K562 (cell line): ENCODE results near the gene GLG1. TPM values are rescaled to one million over a fixed set of nuclear protein-coding genes. Genes with fewer than 3 reads are reported as not detected.

Experiments used
- ATAC-seq: fragments of 200-7000 bp; cut with Tn5 transposase; 3 replicates; pipeline ENCODE4 v1.9.1; 2020; ENCODE audit warnings: moderate library complexity
- BruUV-seq: library from RNA; stranded (reverse); fragments of 400-500 nt; replicated peaks from 2 replicates; lab custom pipeline; 2021; lab: Mats Ljungman, UMichigan
- CTCF ChIA-PET: fragments of 300-600 bp; formaldehyde crosslinking; extraction: SDS; loops from one replicate; lab custom pipeline; 2021; ENCODE audit warnings: low intra/inter-chr PET ratio; lab: Yijun Ruan, JAX
- POLR2A ChIA-PET: fragments of 300-600, 350-650 bp; sonication (Branson Sonifier 250); formaldehyde crosslinking; extraction: SDS; loops from one replicate; lab custom pipeline; 2021; ENCODE audit warnings: antibody characterized with exemption, inconsistent platforms; lab: Yijun Ruan, JAX
- DNase-seq, 4 experiments: peaks; one replicate each; pipeline versions ENCODE4 v3.0.0 to v3.0.0-alpha.2; 2011 to 2018; ENCODE audit warnings: low spot score in 3 of 4, mixed read lengths in 3 of 4; ENCODE audit errors: extremely low read depth in 1 of 4
- FAIRE-seq: peaks from 2 replicates; lab custom pipeline; 2011; peaks lifted over from hg19 to GRCh38; lab: Jason Lieb, UNC
- H2AFZ ChIP-seq: 2 replicates; pipeline ENCODE4 v1.6.0; 2011; ENCODE audit warnings: low read depth, low read length, control low read depth, inconsistent platforms
- H3K27ac ChIP-seq: fragments of 200-600 bp; 3 replicates; pipeline ENCODE4 v1.8.0; 2011; ENCODE audit warnings: low read depth, mild to moderate bottlenecking, control low read depth, inconsistent platforms, low read length, moderate library complexity, mixed read lengths; ENCODE audit errors: extremely low read depth
- H3K27me3 ChIP-seq, 2 experiments: fragments of 300-600 bp in 1 of 2; 2 replicates in 1 of 2; 3 replicates in 1 of 2; pipeline versions ENCODE4 v1.6.0 to v1.8.0; 2011; ENCODE audit warnings: inconsistent platforms in 2 of 2, low read length in 2 of 2, mild to moderate bottlenecking in 1 of 2, mixed read lengths in 1 of 2, moderate library complexity in 1 of 2; ENCODE audit not compliant: control insufficient read depth in 2 of 2, insufficient read depth in 2 of 2
- H3K36me3 ChIP-seq: fragments of 300-600 bp; 3 replicates; pipeline ENCODE4 v1.8.0; 2011; ENCODE audit warnings: mild to moderate bottlenecking, low read length, inconsistent platforms; ENCODE audit not compliant: control insufficient read depth, insufficient read depth
- H3K4me1 ChIP-seq, 2 experiments: fragments of 200-600 bp in 1 of 2; replicated peaks in 1 of 2; 2 replicates in 1 of 2; 3 replicates in 1 of 2; pipeline versions ENCODE4 v1.5.1 to v1.8.0; 2011; ENCODE audit warnings: inconsistent platforms in 2 of 2, low read length in 2 of 2, mild to moderate bottlenecking in 1 of 2, mixed read lengths in 1 of 2, moderate library complexity in 1 of 2; ENCODE audit not compliant: control insufficient read depth in 2 of 2, insufficient read depth in 2 of 2
- H3K4me2 ChIP-seq: 2 replicates; pipeline ENCODE4 v1.6.1; 2011; ENCODE audit warnings: low read length, control low read depth, inconsistent platforms, mixed read lengths; ENCODE audit not compliant: insufficient read depth
- H3K4me3 ChIP-seq: fragments of 200-600 bp; sonication (generic), shearing (Covaris generic); 2 replicates; pipeline ENCODE4 v1.5.1; 2016; ENCODE audit warnings: control low read depth, inconsistent platforms
- H3K79me2 ChIP-seq: fragments of 200-600 bp; 3 replicates; pipeline ENCODE4 v1.8.0; 2011; ENCODE audit warnings: low read length, inconsistent platforms; ENCODE audit not compliant: control insufficient read depth, insufficient read depth
- H3K9ac ChIP-seq, 2 experiments: 2 replicates each; pipeline versions ENCODE4 v1.6.0 to v1.6.1; 2011; ENCODE audit warnings: low read depth in 2 of 2, low read length in 2 of 2, control low read depth in 1 of 2, inconsistent platforms in 1 of 2, mild to moderate bottlenecking in 1 of 2, mixed read lengths in 1 of 2; ENCODE audit not compliant: insufficient read depth in 1 of 2
- H3K9me1 ChIP-seq: one replicate; pipeline ENCODE4 v1.6.0; 2011; ENCODE audit warnings: inconsistent platforms, mild to moderate bottlenecking, low read length, moderate library complexity; ENCODE audit not compliant: control insufficient read depth, insufficient read depth
- H3K9me3 ChIP-seq: replicated peaks from 2 replicates; pipeline ENCODE4 v1.5.1; 2011; ENCODE audit warnings: low read depth, low read length, inconsistent platforms; ENCODE audit not compliant: control insufficient read depth, insufficient read depth
- H4K20me1 ChIP-seq: replicated peaks from 2 replicates; pipeline ENCODE4 v1.6.1; 2011; ENCODE audit warnings: low read length, inconsistent platforms, mixed read lengths; ENCODE audit not compliant: control insufficient read depth, insufficient read depth
- BRF1 ChIP-seq: IDR thresholded peaks from 3 replicates; pipeline ENCODE4 v1.6.1; 2011; ENCODE audit warnings: borderline replicate concordance, mild to moderate bottlenecking; ENCODE audit not compliant: insufficient read length; ENCODE audit errors: extremely low read depth
- CBFA2T3 ChIP-seq: fragments of 450-650 bp; IDR thresholded peaks from 2 replicates; pipeline ENCODE4 v1.6.1; 2017
- CUX1 ChIP-seq: fragments of 200-800 bp; sonication (Bioruptor generic); IDR thresholded peaks from 2 replicates; pipeline ENCODE4 v1.6.1; 2016; ENCODE audit warnings: missing genetic modification characterization, missing compliant biosample characterization
- FOXK2 ChIP-seq, 2 experiments: fragments of 450-650 bp; IDR thresholded peaks in 1 of 2; conservative IDR thresholded peaks in 1 of 2; 2 replicates each; pipeline ENCODE4 v1.6.1; 2016; ENCODE audit warnings: low read depth in 2 of 2, mild to moderate bottlenecking in 1 of 2
- GABPA ChIP-seq: fragments of 200-800 bp; sonication (Bioruptor generic); conservative IDR thresholded peaks from 2 replicates; pipeline ENCODE4 v1.6.1; 2016; ENCODE audit warnings: low read depth, missing genetic modification characterization, missing compliant biosample characterization
- KLF1 ChIP-seq: fragments of 450-650 bp; IDR thresholded peaks from 2 replicates; pipeline ENCODE4 v1.6.1; 2016; ENCODE audit warnings: missing genetic modification characterization, missing compliant biosample characterization
- NFE2 ChIP-seq: IDR thresholded peaks from 2 replicates; pipeline ENCODE4 v1.6.1; 2014; ENCODE audit warnings: antibody characterized with exemption, low read depth
- RHOXF2B ChIP-seq: fragments of 250-450 bp; sonication (Bioruptor Pico); conservative IDR thresholded peaks from 2 replicates; pipeline ENCODE4 v1.5.1; 2021
- STAT5A ChIP-seq: IDR thresholded peaks from 2 replicates; pipeline ENCODE4 v1.6.1; 2012; ENCODE audit warnings: low read length, inconsistent platforms, borderline replicate concordance
- ZBED1 ChIP-seq: IDR thresholded peaks from 2 replicates; pipeline ENCODE4 v1.6.1; 2014
- ZBTB43 ChIP-seq: sonication (generic); formaldehyde crosslinking; IDR thresholded peaks from 2 replicates; pipeline ENCODE4 v1.8.0; 2023; ENCODE audit warnings: mild to moderate bottlenecking, missing genetic modification reagents
- ZFPM2 ChIP-seq: fragments of 250-450 bp; sonication (Bioruptor Pico); IDR thresholded peaks from 2 replicates; pipeline ENCODE4 v1.5.1; 2022; ENCODE audit warnings: mild to moderate bottlenecking
- ZNF780A ChIP-seq: fragments of 250-450 bp; sonication (Bioruptor Pico); IDR thresholded peaks from 2 replicates; pipeline ENCODE4 v1.5.0; 2021; ENCODE audit warnings: mild to moderate bottlenecking
- in situ Hi-C: fragments of 300-500 bp; cut with MboI; formaldehyde crosslinking; loops from 4 replicates; pipeline ENCODE4 v1.15.0; 2018; ENCODE audit warnings: inconsistent platforms, mixed read lengths
- intact Hi-C: fragments of 100-400 bp; cut with micrococcal nuclease; formaldehyde crosslinking; loops from 2 replicates; pipeline ENCODE4 v1.14.2; 2022
- polyA plus RNA-seq, 8 experiments: library from polyadenylated mRNA; depleted of rRNA in 4 of 8; stranded (reverse) in 5 of 8; unstranded in 3 of 8; fragments of >200 nt; fragmentation: Nextera tagmentation in 2 of 8; fragmentation: Illumina TruSeq in 1 of 8; extraction: Ambion mirVana in 2 of 8; extraction: Trizol in 1 of 8; gene quantifications; 2 replicates each; pipeline versions ENCODE4 v1.2.1 to v1.2.3, GENCODE V29; 2011 to 2014; ENCODE audit warnings: inconsistent platforms in 1 of 8, missing spikeins in 1 of 8
- total RNA-seq, 7 experiments: library from RNA; depleted of rRNA in 6 of 7; stranded (reverse); fragments of >200 nt in 6 of 7; fragmentation: Illumina TruSeq in 2 of 7; extraction: Trizol in 2 of 7; gene quantifications; 2 replicates each; pipeline versions ENCODE4 v1.2.1 to v1.2.3, GENCODE V29; 2011 to 2021; ENCODE audit warnings: low replicate concordance in 1 of 7

The GLG1 gene
- total and polyA plus RNA-seq, 9 of the 15 experiments (the other 6 are each of a cell fraction or from before 2014, with no cell fraction given), result 6.2 to 36.0 (median 23.6) TPM

- H3K79me2 ChIP-seq, result no peaks in the 10 kb centered on the region
- POLR2A ChIA-PET, result no interaction called here
- no peak for FAIRE-seq
These were observed 107.8 kb downstream of the GLG1 start for GRCh38 chr16:74499114-74499513.

More at GRCh38 chr16:74499114-74499513, 107.8 kb downstream of the GLG1 start:
- Histone ChIP-seq H3K9ac (no peak overlapping the region), H3K4me2 (no peak overlapping the region), H3K27ac (no peak overlapping the region), H2AFZ (no peak overlapping the region), H3K4me3 (no peak overlapping the region), H3K4me1 (no peaks in the 10 kb centered on the region), H4K20me1 (no peaks in the 10 kb centered on the region), H3K36me3 (peaks cover 25% of the 10 kb centered on the region; the same call in 1 of the 3 replicates), H3K9me3 (no peaks in the 10 kb centered on the region), H3K9me1 (no peaks in the 10 kb centered on the region), H3K27me3 (no peaks in the 10 kb centered on the region)
- in situ Hi-C loops (no loop called here), intact Hi-C loops (no loop called here)
- CTCF ChIA-PET, result no interaction called here
- ATAC-seq (no peak), DNase-seq (no peak)
- TF ChIP-seq KLF1 (tag) (no peak), ZFPM2 (CRISPR knock-in tag) (no peak), RHOXF2B (no peak), STAT5A (no peak), GABPA (tag) (no peak), NFE2 (no peak), ZBED1 (no peak), FOXK2 (conservative IDR thresholded peaks at IDR 0.05 in 1 of 2, IDR thresholded peaks at IDR 0.05 in 1 of 2; ENCODE audit: low read depth in 2 of 2) (no peak), ZBTB43 (no peak), ZNF780A (CRISPR knock-in tag) (no peak), BRF1 (no peak), CUX1 (no peak), CBFA2T3 (no peak)
- BruUV-seq, result no TSS peak
